ENCODE data around the gene MDFIC2. TPM values are rescaled to one million over a fixed set of nuclear protein-coding genes. Genes with fewer than 3 reads are reported as not detected.

MDFIC2 gene
- total RNA-seq, 1 experiment from 2014 or later: not detected

DNA sequence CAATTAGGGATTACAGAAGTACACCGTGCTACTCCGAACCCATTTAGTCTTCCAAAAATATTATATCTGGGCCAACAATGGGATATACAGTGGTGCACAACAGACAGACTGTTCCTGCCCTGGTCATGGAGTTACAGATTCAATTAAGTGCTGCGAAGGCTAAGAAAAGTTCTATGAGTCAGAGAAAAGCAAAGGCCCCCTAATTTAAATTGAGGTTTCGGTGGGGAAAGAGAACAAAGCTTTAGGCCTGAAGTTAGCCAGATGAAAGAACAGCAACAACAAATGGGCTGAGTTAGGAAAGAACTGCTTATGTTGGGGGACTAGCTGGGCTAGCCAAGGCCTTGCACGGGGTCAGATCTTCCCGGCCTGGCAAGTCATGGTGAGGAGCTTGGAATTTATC, 131.8 kb downstream of the MDFIC2 start:
- DNase-seq: no peak
- Histone ChIP-seq H3K36me3 (no peaks in the 10 kb centered on the region), H3K27me3 (no peaks in the 10 kb centered on the region), H3K4me3 (no peak overlapping the region), H3K4me1 (no peaks in the 10 kb centered on the region), H3K27ac (no peak overlapping the region), H3K9me3 (replicated peaks) (no peaks in the 10 kb centered on the region)

DNA sequence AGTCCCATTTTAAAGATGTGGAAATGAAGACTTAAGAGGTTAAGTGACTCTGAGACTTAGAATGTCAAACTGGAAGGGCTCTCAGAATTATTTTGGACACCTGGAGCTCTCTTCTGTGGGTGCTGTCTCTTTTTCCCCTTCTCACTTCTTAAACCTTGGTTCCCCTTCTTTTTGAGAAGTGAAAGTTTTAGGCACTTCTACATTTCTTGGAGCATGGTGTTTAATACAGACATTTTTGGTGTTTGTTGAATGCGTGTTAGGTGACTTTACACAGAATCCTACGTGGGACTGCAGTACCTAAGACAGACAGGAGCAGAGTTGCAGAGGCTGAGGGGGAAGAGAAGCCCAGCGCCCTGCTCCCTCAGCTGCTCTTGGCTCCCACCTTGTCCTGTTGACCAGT, 133.3 kb downstream of the MDFIC2 start:
- no peaks in the 10 kb centered on the region for H3K27me3 ChIP-seq

GRCh38 chr3:70177881-70178645, 134.4 kb downstream of the MDFIC2 start:
- DNase-seq: no peak
- no peak overlapping the region for H3K27ac ChIP-seq
- H3K9me3 ChIP-seq (replicated peaks): no peaks in the 10 kb centered on the region
- H3K27me3 ChIP-seq: no peaks in the 10 kb centered on the region
- no peaks in the 10 kb centered on the region for H3K4me1 ChIP-seq
- no peak overlapping the region for H3K4me3 ChIP-seq
- no peaks in the 10 kb centered on the region for H3K36me3 ChIP-seq

More for the DNA sequence above, 133.3 kb downstream of the MDFIC2 start:
- Histone ChIP-seq H3K4me3 (no peak overlapping the region), H3K9me3 (replicated peaks) (no peaks in the 10 kb centered on the region), H3K27ac (no peak overlapping the region), H3K4me1 (no peaks in the 10 kb centered on the region), H3K36me3 (no peaks in the 10 kb centered on the region)
- DNase-seq: no peak

DNA sequence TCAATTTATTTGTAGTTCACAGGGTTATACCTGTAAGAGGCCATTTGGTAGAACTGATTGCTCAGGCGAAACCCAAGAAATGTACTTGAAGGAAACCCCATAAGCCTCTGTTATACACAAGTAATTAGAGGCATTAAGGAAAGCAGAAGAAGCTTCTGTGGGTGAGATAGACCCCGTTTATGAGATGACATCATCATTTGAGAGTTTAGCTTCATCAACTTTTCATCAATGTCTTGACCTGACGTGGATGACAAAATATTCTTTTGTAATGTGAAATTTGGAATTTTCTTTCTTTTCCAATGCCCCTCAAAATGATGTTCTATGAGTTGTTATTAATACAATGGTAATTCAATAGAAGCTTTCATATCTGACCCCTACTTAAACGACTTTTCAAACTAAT, 136.2 kb downstream of the MDFIC2 start:
- Histone ChIP-seq H3K4me1 (no peaks in the 10 kb centered on the region), H3K27me3 (no peaks in the 10 kb centered on the region), H3K27ac (no peak overlapping the region), H3K36me3 (no peaks in the 10 kb centered on the region), H3K4me3 (no peak overlapping the region), H3K9me3 (replicated peaks) (no peaks in the 10 kb centered on the region)
- no peak for DNase-seq

GRCh38 chr3:70156808-70157207, 155.6 kb downstream of the MDFIC2 start:
- Histone ChIP-seq H3K27ac (no peak overlapping the region), H3K4me3 (no peak overlapping the region), H3K36me3 (no peaks in the 10 kb centered on the region), H3K27me3 (no peaks in the 10 kb centered on the region), H3K9me3 (replicated peaks) (no peaks in the 10 kb centered on the region), H3K4me1 (no peaks in the 10 kb centered on the region)
- no peak for DNase-seq

DNA sequence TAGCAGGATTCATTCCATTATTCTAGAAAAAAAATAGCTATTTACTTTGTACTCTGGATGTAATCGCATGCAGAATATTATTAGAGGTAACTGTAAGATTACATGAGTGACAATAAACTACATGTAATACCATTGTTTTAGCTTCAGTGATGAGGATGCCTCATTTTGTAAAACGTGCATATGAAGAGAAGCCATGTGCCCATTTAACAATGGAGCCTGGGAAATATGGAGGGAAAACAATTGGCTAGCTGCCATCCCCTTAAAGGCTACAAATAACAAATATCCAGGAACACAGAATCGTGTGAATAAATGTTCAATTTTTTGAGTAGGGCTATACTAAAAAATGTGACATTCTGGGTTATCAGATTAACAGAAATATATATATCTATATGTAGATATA, 161.8 kb downstream of the MDFIC2 start:
- Histone ChIP-seq H3K9me3 (replicated peaks) (no peaks in the 10 kb centered on the region), H3K4me1 (no peaks in the 10 kb centered on the region), H3K27me3 (no peaks in the 10 kb centered on the region), H3K4me3 (no peak overlapping the region), H3K27ac (no peak overlapping the region), H3K36me3 (no peaks in the 10 kb centered on the region)
- DNase-seq: no peak

DNA sequence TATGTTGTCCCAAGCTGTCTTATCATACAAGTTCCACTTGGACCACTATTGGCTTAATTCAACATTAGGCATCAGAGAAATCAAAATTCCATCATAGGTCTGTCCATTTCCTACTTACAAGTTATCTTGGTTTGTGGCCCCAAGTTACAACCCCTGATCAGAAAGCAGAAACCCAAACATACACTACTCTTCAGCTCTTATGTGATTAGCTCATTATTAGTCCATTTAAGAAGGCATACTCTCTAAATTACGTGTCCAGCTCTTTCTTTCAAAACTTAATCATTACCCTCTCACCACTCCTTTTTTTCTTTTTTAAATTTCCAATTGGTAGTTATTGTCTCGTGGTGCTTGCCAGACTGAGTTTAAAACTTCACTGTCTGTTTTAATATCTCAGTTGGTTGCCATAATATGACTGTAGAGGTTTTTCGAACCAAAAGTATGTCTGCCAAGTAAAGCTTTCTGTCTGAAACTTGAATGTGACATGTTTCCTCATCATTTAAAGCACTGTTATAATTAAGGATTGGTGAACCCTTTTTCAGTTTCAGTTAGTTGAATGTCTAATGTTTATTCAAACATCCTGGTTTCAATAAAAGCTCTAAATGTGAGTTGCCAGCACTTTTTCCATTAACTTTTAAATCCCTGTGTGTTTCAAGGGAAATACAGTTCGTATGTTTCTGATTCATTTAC, 162.6 kb downstream of the MDFIC2 start:
- no peak for DNase-seq
- Histone ChIP-seq H3K4me3 (no peak overlapping the region), H3K36me3 (no peaks in the 10 kb centered on the region), H3K27ac (no peak overlapping the region), H3K27me3 (no peaks in the 10 kb centered on the region), H3K9me3 (replicated peaks) (no peaks in the 10 kb centered on the region), H3K4me1 (no peaks in the 10 kb centered on the region)

Data from SJCRH30 (cell line).